Immature natural killer cell (primary cell): ENCODE data around the gene AFAP1L2. TPM values are rescaled to one million over a fixed set of nuclear protein-coding genes. Genes with fewer than 3 reads are reported as not detected.

ENCODE experiments used
- DNase-seq, 3 donors: peaks; one replicate each; pipeline ENCODE4 v3.0.0; 2022; ENCODE audit warnings: mixed read lengths in 1 of 3
- H3K27ac Mint-ChIP-seq, 6 donors: one replicate each; pipeline ENCODE4 v1.8.0; 2020; ENCODE audit warnings: mixed read lengths in 6 of 6, mild to moderate bottlenecking in 5 of 6, inconsistent platforms in 4 of 6, moderate library complexity in 3 of 6
- H3K27me3 Mint-ChIP-seq, 3 donors: one replicate each; pipeline ENCODE4 v1.8.0; 2020 to 2021; ENCODE audit warnings: low read depth in 3 of 3, mild to moderate bottlenecking in 3 of 3, mixed read lengths in 3 of 3, moderate library complexity in 3 of 3, inconsistent platforms in 1 of 3
- H3K36me3 Mint-ChIP-seq, 3 donors: one replicate each; pipeline ENCODE4 v1.8.0; 2020; ENCODE audit warnings: mixed read lengths in 3 of 3, inconsistent platforms in 2 of 3, mild to moderate bottlenecking in 2 of 3
- H3K4me1 Mint-ChIP-seq, 2 donors: one replicate each; pipeline ENCODE4 v1.8.0; 2020; ENCODE audit warnings: inconsistent platforms in 2 of 2, mild to moderate bottlenecking in 2 of 2, mixed read lengths in 2 of 2, moderate library complexity in 1 of 2
- H3K4me3 Mint-ChIP-seq, 5 donors: one replicate each; pipeline ENCODE4 v1.8.0; 2020; ENCODE audit warnings: mild to moderate bottlenecking in 5 of 5, mixed read lengths in 5 of 5, inconsistent platforms in 3 of 5, moderate library complexity in 3 of 5
- H3K9me3 Mint-ChIP-seq, 6 donors: one replicate each; pipeline ENCODE4 v1.8.0; 2020; ENCODE audit warnings: mild to moderate bottlenecking in 6 of 6, mixed read lengths in 6 of 6, inconsistent platforms in 4 of 6, moderate library complexity in 3 of 6
- polyA plus RNA-seq, 3 donors: library from polyadenylated mRNA; unstranded; fragments of 300-500 nt; fragmentation: Illumina TruSeq; gene quantifications; one replicate each; pipeline ENCODE4 v1.2.3, GENCODE V29; 2021

Gene AFAP1L2
- polyA plus RNA-seq, 3 donors from 2014 or later = 0.61 to 2.0 (median 1.2) TPM

GRCh38 chr10:114430688-114431413 is 26.5 kb upstream of the AFAP1L2 start:
- H3K4me1 Mint-ChIP-seq = peaks cover 0 to 2% of the 10 kb centered on the region in 2 donors

DNA sequence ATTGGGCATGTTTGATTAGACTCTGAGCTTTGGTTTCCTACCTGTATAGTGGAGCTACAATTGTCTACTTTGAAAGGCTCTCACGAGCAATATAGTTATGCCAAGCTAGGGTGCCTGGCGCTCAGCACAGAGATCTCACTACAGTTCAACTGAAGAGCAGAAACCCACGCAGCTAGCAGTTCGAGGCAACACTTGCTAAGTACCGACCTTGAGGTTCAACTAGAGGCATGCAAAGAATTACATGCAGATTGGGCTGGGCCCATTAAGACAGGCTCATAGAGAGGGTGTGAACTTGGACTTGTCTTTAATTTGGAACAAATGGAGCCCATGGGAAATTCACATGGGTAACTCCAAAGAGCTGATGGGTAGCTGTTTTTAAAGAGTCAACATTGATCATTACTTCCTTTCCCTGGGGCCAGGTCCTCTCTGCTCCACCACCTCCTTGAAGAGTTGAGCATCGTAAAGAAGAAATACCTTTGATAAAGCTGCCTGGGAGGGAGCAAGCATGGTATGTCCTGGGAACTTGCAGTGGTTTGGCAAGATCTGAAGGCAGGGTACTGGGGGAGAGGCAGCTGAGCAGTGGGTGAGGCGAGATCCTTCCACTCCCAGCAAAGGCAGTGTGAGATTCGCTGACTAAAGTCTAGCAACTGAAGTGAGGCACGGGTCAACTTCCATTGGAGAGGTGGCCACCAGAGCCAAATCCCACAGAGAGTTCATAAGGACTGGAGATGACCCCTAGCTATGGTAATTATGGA is 25.5 kb upstream of the AFAP1L2 start:
- DNase-seq = no peak
- H3K36me3 Mint-ChIP-seq = peaks cover 13 to 33% (median 16%) of the 10 kb centered on the region in 3 donors
- H3K27ac Mint-ChIP-seq = no peak overlapping the region
- peaks cover 0 to 2% of the 10 kb centered on the region in 2 donors for H3K4me1 Mint-ChIP-seq
- H3K9me3 Mint-ChIP-seq = no peaks in the 10 kb centered on the region
- peaks cover under 1 to 4% (median 1%) of the 10 kb centered on the region in 3 donors for H3K27me3 Mint-ChIP-seq
- no peak overlapping the region for H3K4me3 Mint-ChIP-seq

More at GRCh38 chr10:114430688-114431413, 26.5 kb upstream of the AFAP1L2 start:
- H3K4me3 Mint-ChIP-seq = no peak overlapping the region
- peaks cover 1 to 4% (median 2%) of the 10 kb centered on the region in 3 donors for H3K27me3 Mint-ChIP-seq
- peaks cover 17 to 44% (median 23%) of the 10 kb centered on the region in 3 donors for H3K36me3 Mint-ChIP-seq
- peak overlapping the region in 2 of 6 donors; percentile 17 to 47 for H3K27ac Mint-ChIP-seq
- H3K9me3 Mint-ChIP-seq = no peaks in the 10 kb centered on the region
- DNase-seq = no peak

DNA sequence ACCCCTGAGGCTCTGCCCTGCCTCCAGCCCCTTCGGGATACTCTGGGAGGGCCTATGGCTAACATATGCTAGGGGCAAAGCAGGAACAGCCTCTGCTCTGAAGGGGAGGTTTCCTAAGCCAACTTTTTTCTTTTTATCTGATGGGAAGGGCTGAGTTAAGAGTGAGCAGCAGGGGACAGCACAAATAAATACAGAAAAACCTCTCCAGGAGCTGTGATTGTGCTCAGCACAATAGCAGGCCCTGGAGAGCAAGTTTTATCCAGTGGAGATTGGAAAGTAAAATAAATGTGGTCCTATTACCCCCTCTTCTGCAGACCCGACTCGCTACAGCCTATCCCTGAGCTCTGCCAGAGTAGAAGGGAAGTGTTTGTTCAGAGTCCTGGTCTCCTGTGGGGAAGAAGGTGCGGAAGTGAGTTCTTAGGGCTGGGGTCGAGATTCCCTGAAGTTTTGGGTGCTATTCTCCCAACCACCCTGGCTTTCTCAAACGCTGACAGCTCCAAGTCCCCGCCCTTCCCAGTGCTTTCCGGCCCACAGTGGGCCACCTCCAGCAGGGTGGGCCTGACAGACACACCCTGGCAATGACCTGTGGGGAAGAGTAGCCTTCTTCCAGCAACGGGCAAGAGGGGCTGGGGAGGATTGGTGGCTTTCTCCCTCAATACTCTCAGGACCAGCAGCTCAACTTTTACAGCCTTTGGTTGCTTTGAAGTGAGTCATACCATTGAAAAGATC is 23.0 kb upstream of the AFAP1L2 start:
- H3K9me3 Mint-ChIP-seq = no peaks in the 10 kb centered on the region
- no peak overlapping the region for H3K27ac Mint-ChIP-seq
- peaks cover 0 to 4% (median 2%) of the 10 kb centered on the region in 3 donors for H3K27me3 Mint-ChIP-seq
- no peak overlapping the region for H3K4me3 Mint-ChIP-seq
- peaks cover 11 to 19% (median 15%) of the 10 kb centered on the region in 3 donors for H3K36me3 Mint-ChIP-seq
- H3K4me1 Mint-ChIP-seq = no peaks in the 10 kb centered on the region
- no peak for DNase-seq

- H3K36me3 Mint-ChIP-seq = peaks cover 5 to 15% (median 15%) of the 10 kb centered on the region in 3 donors
- H3K4me3 Mint-ChIP-seq = no peak overlapping the region
- no peak for DNase-seq
- H3K27me3 Mint-ChIP-seq = peaks cover 0 to 4% (median 4%) of the 10 kb centered on the region in 3 donors
- H3K27ac Mint-ChIP-seq = no peak overlapping the region
- H3K9me3 Mint-ChIP-seq = no peaks in the 10 kb centered on the region
- H3K4me1 Mint-ChIP-seq = peaks cover 0 to 3% of the 10 kb centered on the region in 2 donors
These were observed 22.2 kb upstream of the AFAP1L2 start for GRCh38 chr10:114426476-114426875.

- H3K4me3 Mint-ChIP-seq = peak overlapping the region; percentile 4 to 56 (median 28)
- peaks cover 7 to 12% (median 10%) of the 10 kb centered on the region in 3 donors for H3K27me3 Mint-ChIP-seq
- DNase-seq = no peak
- peaks cover 19 to 35% of the 10 kb centered on the region in 2 donors for H3K4me1 Mint-ChIP-seq
- no peaks in the 10 kb centered on the region for H3K9me3 Mint-ChIP-seq
- H3K27ac Mint-ChIP-seq = peak overlapping the region in 1 of 6 donors; percentile 17
- H3K36me3 Mint-ChIP-seq = no peaks in the 10 kb centered on the region
These were observed 16.6 kb upstream of the AFAP1L2 start for GRCh38 chr10:114420811-114421485.

DNA sequence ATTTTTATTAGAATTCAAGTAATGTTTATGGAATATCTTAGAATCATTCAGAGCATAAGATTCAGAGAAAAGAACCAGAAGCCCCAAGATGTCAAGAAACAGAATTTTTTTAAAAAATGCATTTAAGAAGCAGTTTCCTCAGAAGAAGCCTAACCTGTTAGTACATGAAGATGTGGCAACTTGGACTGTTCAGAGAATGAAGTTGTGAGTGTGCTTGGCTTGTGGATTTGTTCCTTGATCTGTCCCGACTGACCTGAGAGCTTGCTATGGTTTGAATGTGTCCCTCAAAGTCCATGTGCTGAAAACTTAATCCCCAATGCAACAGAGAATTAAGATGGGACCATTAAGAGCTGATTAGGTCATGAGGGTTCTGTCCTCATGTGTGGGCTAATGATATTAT is 13.8 kb upstream of the AFAP1L2 start:
- no peak overlapping the region for H3K27ac Mint-ChIP-seq
- DNase-seq = no peak
- no peaks in the 10 kb centered on the region for H3K9me3 Mint-ChIP-seq
- H3K36me3 Mint-ChIP-seq = no peaks in the 10 kb centered on the region
- H3K27me3 Mint-ChIP-seq = peaks cover 10 to 18% (median 16%) of the 10 kb centered on the region in 3 donors
- H3K4me3 Mint-ChIP-seq = no peak overlapping the region
- peaks cover 19 to 35% of the 10 kb centered on the region in 2 donors for H3K4me1 Mint-ChIP-seq

GRCh38 chr10:114412907-114413797 is 8.8 kb upstream of the AFAP1L2 start:
- Mint-ChIP-seq H3K27ac (peak overlapping the region in 1 of 6 donors; percentile 25), H3K4me1 (peaks cover 0 to under 1% of the 10 kb centered on the region in 2 donors), H3K4me3 (no peak overlapping the region), H3K9me3 (peaks cover 0 to 3% (median 0%) of the 10 kb centered on the region in 6 donors), H3K36me3 (no peaks in the 10 kb centered on the region), H3K27me3 (peaks cover 7 to 13% (median 13%) of the 10 kb centered on the region in 3 donors)
- DNase-seq = no peak

- H3K36me3 Mint-ChIP-seq = no peaks in the 10 kb centered on the region
- DNase-seq = no peak
- H3K9me3 Mint-ChIP-seq = peaks cover 0 to 3% (median 0%) of the 10 kb centered on the region in 6 donors
- H3K27ac Mint-ChIP-seq = no peak overlapping the region
- peaks cover 0 to 1% of the 10 kb centered on the region in 2 donors for H3K4me1 Mint-ChIP-seq
- H3K4me3 Mint-ChIP-seq = no peak overlapping the region
- peaks cover 4 to 21% (median 19%) of the 10 kb centered on the region in 3 donors for H3K27me3 Mint-ChIP-seq
These were observed 4.7 kb upstream of the AFAP1L2 start for GRCh38 chr10:114408968-114409444.

- Mint-ChIP-seq H3K4me3 (no peak overlapping the region), H3K27ac (no peak overlapping the region), H3K4me1 (peaks cover under 1 to 1% of the 10 kb centered on the region in 2 donors), H3K9me3 (peaks cover 0 to 3% (median 0%) of the 10 kb centered on the region in 6 donors), H3K27me3 (peaks cover 5 to 20% (median 16%) of the 10 kb centered on the region in 3 donors), H3K36me3 (no peaks in the 10 kb centered on the region)
- no peak for DNase-seq
These were observed 4.0 kb upstream of the AFAP1L2 start for GRCh38 chr10:114408112-114408967.

DNA sequence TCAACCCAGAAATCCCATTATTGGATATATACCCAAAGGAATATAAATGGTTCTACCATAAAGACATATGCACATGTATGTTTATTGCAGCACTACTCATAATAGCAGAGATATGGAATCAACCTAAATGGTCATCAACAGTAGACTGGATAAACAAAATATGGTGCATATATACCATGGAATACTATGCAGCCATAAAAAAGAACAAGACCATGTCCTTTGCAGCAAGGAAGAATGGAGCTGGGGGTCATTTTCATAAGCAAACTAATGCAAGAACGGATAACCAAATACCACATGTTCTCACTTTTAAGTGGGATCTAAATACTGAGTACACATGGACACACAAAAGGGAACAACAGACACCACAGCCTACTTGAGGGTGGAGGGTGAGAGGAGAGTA is 2.2 kb upstream of the AFAP1L2 start:
- Mint-ChIP-seq H3K27me3 (peaks cover 12 to 18% (median 16%) of the 10 kb centered on the region in 3 donors), H3K4me3 (no peak overlapping the region), H3K9me3 (no peaks in the 10 kb centered on the region)

GRCh38 chr10:114405011-114405350 is 679 bp upstream of the AFAP1L2 start:
- Mint-ChIP-seq H3K27ac (no peak overlapping the region), H3K9me3 (no peaks in the 10 kb centered on the region), H3K4me3 (no peak overlapping the region), H3K27me3 (peaks cover 16 to 20% (median 18%) of the 10 kb centered on the region in 3 donors), H3K4me1 (peaks cover 6 to 8% of the 10 kb centered on the region in 2 donors), H3K36me3 (no peaks in the 10 kb centered on the region)
- no peak for DNase-seq

More for the DNA sequence above, 2.2 kb upstream of the AFAP1L2 start:
- Mint-ChIP-seq H3K4me1 (peaks cover 6 to 8% of the 10 kb centered on the region in 2 donors), H3K36me3 (no peaks in the 10 kb centered on the region), H3K27ac (no peak overlapping the region)
- no peak for DNase-seq
